Upper lobe of left lung (tissue), 6 donors: ENCODE measurements around the gene KRTAP4-4. TPM values are rescaled to one million over a fixed set of nuclear protein-coding genes. Genes with fewer than 3 reads are reported as not detected.
A peak's percentile ranks its signal among the peaks of the same experiment; 100 is the strongest.

Source experiments
- ATAC-seq, 2 donors: fragments of 200-7000 bp; cut with Tn5 transposase; one replicate each; pipeline ENCODE4 v1.9.1; 2022; ENCODE audit warnings: mild to moderate bottlenecking in 2 of 2, moderate library complexity in 2 of 2; ENCODE audit not compliant: low FRiP score in 2 of 2
- DNase-seq, 2 donors: peaks; one replicate each; pipeline ENCODE4 v3.0.0-alpha.2; 2019 to 2020
- H3K27ac ChIP-seq, 4 donors: fragments of 200-600 bp; sonication (generic); one replicate each; pipeline ENCODE4 v1.5.1; 2016 to 2019
- H3K27me3 ChIP-seq, 4 donors: fragments of 200-600 bp; sonication (generic); one replicate each; pipeline ENCODE4 v1.5.1; 2017 to 2019
- H3K36me3 ChIP-seq, 4 donors: fragments of 200-600 bp; sonication (generic); one replicate each; pipeline ENCODE4 v1.5.1; 2016 to 2019
- H3K4me1 ChIP-seq, 4 donors: fragments of 200-600 bp; sonication (generic); one replicate each; pipeline ENCODE4 v1.5.1; 2018 to 2019
- H3K4me3 ChIP-seq, 4 donors: fragments of 200-600 bp; sonication (generic); one replicate each; pipeline ENCODE4 v1.5.1; 2017 to 2019; ENCODE audit warnings: mild to moderate bottlenecking in 2 of 4, moderate library complexity in 1 of 4
- H3K9me3 ChIP-seq, 4 donors: fragments of 200-600 bp; sonication (generic); one replicate each; pipeline ENCODE4 v1.5.1; 2018 to 2019
- EP300 ChIP-seq, 4 donors: sonication (generic); formaldehyde crosslinking; IDR thresholded peaks; one replicate each; pipeline ENCODE4 v1.5.1; 2017; ENCODE audit warnings: antibody characterized with exemption in 4 of 4, control low read depth in 2 of 4
- POLR2A ChIP-seq, 4 donors: fragments of 450-650 bp; IDR thresholded peaks; one replicate each; pipeline ENCODE4 v1.5.1; 2016 to 2017; ENCODE audit warnings: antibody characterized with exemption in 4 of 4, mild to moderate bottlenecking in 2 of 4
- POLR2AphosphoS5 ChIP-seq, 2 donors: sonication (generic); formaldehyde crosslinking; IDR thresholded peaks; one replicate each; pipeline ENCODE4 v1.5.1; 2017; ENCODE audit warnings: antibody characterized with exemption in 2 of 2
- WGBS, 2 donors: methylation state at CpG; one replicate each; pipeline ENCODE4 v1.1.5; 2017 to 2018; 5-methylcytosine and 5-hydroxymethylcytosine counted together
- total RNA-seq, 6 donors: library from RNA; depleted of rRNA in 4 of 6; stranded (reverse); fragments of >200 nt in 4 of 6; gene quantifications; one replicate each; pipeline versions ENCODE4 v1.1.0 to v1.2.1, GENCODE V29; 2016 to 2021
- TF ChIP-seq, protein P1 (sequence below), 6 experiments: fragments of 450-650 bp in 4 of 6; fragments of 200-600 bp in 2 of 6; sonication (generic) in 2 of 6; IDR thresholded peaks; one replicate each; pipeline ENCODE4 v1.5.1; 2016 to 2019; ENCODE audit warnings: antibody characterized with exemption in 6 of 6
- donor health status: DM: no; HTN: no; CAD: no; lungs with moderate emphysema.
- donor health status: DM: no; HTN: yes; CAD: no; lungs with severe emphysema.

Gene KRTAP4-4
- total RNA-seq, 6 donors from 2014 or later = not detected

DNA sequence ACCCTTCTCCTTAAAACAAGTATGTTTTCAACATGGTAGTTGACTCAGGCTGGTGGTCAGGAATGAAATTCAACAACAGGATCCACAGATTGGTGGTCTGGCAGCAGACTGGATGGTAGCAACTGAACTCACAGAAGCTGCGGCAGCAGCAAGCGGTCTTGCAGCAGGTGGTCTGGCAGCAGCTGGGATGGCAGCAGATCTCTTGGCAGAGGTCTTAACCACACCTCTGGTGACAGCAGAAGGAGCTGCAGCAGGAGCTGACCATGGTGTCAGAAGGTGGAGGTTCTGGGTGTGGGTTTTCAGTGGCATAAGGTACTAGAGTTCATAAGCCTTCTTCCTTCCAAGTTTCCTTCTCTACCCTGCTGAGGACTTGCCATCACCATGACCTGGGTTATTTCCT lies 26.3 kb upstream of the KRTAP4-4 start:
- no peak overlapping the region for H3K27ac ChIP-seq
- TF ChIP-seq POLR2AphosphoS5 (IDR thresholded peaks at IDR 0.05) (no peak), EP300 (IDR thresholded peaks at IDR 0.05) (no peak), POLR2A (IDR thresholded peaks at IDR 0.05) (no peak)
- TF ChIP-seq, protein P1, sequence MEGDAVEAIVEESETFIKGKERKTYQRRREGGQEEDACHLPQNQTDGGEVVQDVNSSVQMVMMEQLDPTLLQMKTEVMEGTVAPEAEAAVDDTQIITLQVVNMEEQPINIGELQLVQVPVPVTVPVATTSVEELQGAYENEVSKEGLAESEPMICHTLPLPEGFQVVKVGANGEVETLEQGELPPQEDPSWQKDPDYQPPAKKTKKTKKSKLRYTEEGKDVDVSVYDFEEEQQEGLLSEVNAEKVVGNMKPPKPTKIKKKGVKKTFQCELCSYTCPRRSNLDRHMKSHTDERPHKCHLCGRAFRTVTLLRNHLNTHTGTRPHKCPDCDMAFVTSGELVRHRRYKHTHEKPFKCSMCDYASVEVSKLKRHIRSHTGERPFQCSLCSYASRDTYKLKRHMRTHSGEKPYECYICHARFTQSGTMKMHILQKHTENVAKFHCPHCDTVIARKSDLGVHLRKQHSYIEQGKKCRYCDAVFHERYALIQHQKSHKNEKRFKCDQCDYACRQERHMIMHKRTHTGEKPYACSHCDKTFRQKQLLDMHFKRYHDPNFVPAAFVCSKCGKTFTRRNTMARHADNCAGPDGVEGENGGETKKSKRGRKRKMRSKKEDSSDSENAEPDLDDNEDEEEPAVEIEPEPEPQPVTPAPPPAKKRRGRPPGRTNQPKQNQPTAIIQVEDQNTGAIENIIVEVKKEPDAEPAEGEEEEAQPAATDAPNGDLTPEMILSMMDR (IDR thresholded peaks at IDR 0.05) = no peak
- WGBS, 2 donors = 83 to 96% methylated on average over 2 of the region's 2 CpGs
- H3K9me3 ChIP-seq = no peaks in the 10 kb centered on the region
- H3K36me3 ChIP-seq = no peaks in the 10 kb centered on the region
- no peaks in the 10 kb centered on the region for H3K4me1 ChIP-seq
- no peak overlapping the region for H3K4me3 ChIP-seq
- peak in 1 of 2 donors; percentile 10 for DNase-seq
- no peak for ATAC-seq
- H3K27me3 ChIP-seq = no peaks in the 10 kb centered on the region

DNA sequence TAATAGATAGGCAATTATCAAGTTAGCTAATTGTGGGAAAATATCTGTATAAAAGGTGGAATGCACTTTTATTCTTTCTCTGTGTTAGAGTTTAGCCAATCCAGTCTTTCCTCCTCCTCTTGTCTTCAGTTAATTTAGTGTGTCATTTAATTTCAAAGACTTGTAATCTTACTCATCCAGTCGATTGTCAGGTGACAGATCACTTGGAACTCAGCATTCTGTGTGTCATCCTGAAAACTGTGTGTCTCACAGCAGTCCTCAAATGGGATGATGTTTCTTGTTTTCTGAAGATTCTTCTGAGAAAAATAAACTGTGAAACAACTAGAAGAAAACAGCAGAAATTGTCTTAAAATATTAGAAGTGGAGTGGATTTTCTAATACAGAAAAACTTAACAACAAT lies 24.5 kb upstream of the KRTAP4-4 start:
- no peaks in the 10 kb centered on the region for H3K4me1 ChIP-seq
- no peak for DNase-seq
- H3K9me3 ChIP-seq = no peaks in the 10 kb centered on the region
- no peak overlapping the region for H3K27ac ChIP-seq
- no peaks in the 10 kb centered on the region for H3K36me3 ChIP-seq
- no peak overlapping the region for H3K4me3 ChIP-seq
- H3K27me3 ChIP-seq = no peaks in the 10 kb centered on the region
- no peak for ATAC-seq
- WGBS, 2 donors = 56 to 57% methylated on average over 1 of the region's 1 CpG
- TF ChIP-seq EP300 (IDR thresholded peaks at IDR 0.05) (no peak), POLR2AphosphoS5 (IDR thresholded peaks at IDR 0.05) (no peak), POLR2A (IDR thresholded peaks at IDR 0.05) (no peak)
- TF ChIP-seq, protein P1 (IDR thresholded peaks at IDR 0.05) = no peak

DNA sequence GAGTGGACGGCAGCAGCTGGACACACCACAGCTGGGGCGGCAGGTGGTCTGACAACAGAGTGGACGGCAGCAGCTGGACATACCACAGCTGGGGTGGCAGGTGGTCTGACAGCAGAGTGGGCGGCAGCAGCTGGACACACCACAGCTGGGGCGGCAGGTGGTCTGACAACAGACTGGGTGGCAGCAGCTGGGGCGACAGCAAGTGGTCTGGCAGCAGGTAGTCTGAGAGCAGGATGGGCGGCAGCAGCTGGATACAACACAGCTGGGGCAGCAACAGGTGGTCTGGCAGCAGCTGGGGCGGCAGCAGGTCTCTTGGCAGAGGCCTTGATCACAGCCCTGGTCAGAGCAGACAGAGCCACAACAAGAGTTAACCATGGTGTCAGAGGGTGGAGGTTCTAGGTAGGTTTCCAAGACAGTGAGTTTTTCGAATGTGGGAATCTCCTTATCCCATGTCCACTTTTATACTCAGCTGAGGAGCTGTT lies 24.0 kb upstream of the KRTAP4-4 start, which contains the start of gene KRTAP4-1:
KRTAP4-1 (minus strand) TSS at position 432 of the 482 bp plus-strand sequence; CDS start at position 375, 57 bp downstream.
- no peaks in the 10 kb centered on the region for H3K27me3 ChIP-seq
- DNase-seq = peak in 1 of 2 donors; percentile 65
- no peak within 1 kb of the TSS for H3K27ac ChIP-seq
- 51 to 63% methylated on average over 3 to 7 of the region's 9 CpGs for WGBS, 2 donors
- TF ChIP-seq POLR2AphosphoS5 (IDR thresholded peaks at IDR 0.05) (no peak), POLR2A (IDR thresholded peaks at IDR 0.05) (no peak), EP300 (IDR thresholded peaks at IDR 0.05) (no peak)
- TF ChIP-seq, protein P1 (IDR thresholded peaks at IDR 0.05) = no peak
- no peak within 1 kb of the TSS for H3K4me3 ChIP-seq
- no peaks in the 10 kb centered on the region for H3K9me3 ChIP-seq
- no peaks in the 10 kb centered on the region for H3K36me3 ChIP-seq
- ATAC-seq = no peak
- H3K4me1 ChIP-seq = no peaks in the 10 kb centered on the region

DNA sequence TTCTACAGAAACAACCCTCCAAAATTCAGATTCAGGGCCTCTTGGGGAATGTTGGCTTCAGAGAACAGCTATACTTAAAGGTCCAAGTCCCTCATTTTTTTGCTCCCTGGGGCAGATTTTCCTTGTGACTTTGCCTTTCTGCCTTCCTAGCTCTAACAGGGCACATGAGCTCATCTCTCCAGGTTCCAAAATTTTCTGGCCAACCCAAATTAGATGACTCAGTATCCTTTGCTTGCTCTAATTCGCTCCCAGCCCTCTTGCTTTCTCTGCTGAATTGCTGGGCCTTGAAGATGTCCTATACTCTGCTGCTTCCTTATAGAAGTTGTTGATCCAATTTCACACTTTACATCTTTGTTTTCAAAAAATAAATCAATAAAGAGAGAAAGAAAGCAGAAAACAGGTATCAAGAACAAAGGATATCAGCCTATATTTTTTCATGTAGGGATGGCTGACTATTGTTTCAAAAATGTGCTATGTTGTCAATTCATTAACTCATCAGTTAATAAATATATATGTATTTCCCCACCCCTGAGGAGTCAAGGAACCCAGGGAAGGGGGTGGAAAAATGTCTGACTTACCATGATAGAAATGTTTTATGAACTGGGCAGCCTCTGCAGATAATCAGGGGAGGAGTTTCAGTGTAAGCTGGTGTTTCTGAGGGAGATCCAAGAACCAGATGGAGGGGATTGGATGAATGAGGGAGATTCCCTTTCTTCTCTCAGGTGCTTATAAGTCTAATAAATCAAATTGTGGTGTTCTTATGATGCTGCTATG lies 18.5 kb upstream of the KRTAP4-4 start:
- ATAC-seq (peak in 1 of 2 donors; percentile 69), DNase-seq (no peak)
- 86 to 97% methylated on average over 1 of the region's 1 CpG for WGBS, 2 donors
- Histone ChIP-seq H3K27ac (no peak overlapping the region), H3K4me1 (no peaks in the 10 kb centered on the region), H3K4me3 (no peak overlapping the region), H3K9me3 (no peaks in the 10 kb centered on the region), H3K27me3 (no peaks in the 10 kb centered on the region), H3K36me3 (no peaks in the 10 kb centered on the region)
- TF ChIP-seq EP300 (IDR thresholded peaks at IDR 0.05) = no peak
- TF ChIP-seq POLR2AphosphoS5 (IDR thresholded peaks at IDR 0.05) = no peak
- TF ChIP-seq, protein P1 (IDR thresholded peaks at IDR 0.05) = no peak
- TF ChIP-seq POLR2A (IDR thresholded peaks at IDR 0.05) = no peak
